Measurements from ENCODE around the gene SYP. TPM values are rescaled to one million over a fixed set of nuclear protein-coding genes. Genes with fewer than 3 reads are reported as not detected.

Gene SYP
- total RNA-seq, 1 experiment from 2014 or later: 8.7 TPM

DNA sequence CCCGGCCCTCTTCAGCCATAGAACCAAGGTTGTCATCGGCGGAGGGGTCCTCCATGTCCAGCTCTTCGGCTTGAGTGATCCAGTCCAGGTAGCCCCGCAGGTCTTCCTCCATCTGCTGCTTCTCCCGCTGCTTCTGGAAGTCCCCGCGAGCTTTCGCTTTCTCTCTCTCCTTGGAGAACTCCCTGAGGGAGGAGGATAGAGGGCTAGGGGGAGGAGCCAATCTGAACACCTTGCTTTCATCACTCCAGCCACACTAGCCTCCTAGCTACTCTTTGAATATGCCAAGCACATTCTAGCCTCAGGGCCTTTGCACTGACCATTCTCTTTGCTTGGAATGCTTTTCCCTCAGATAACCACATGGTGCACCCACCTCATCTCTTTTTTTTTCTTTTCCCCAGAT lies 27.0 kb upstream of the SYP start:
- in situ Hi-C loops (cut with HindIII; ENCODE audit: low sequenced_read_pairs): no loop called here
- DNase-seq (ENCODE audit: low spot score): no peak

DNA sequence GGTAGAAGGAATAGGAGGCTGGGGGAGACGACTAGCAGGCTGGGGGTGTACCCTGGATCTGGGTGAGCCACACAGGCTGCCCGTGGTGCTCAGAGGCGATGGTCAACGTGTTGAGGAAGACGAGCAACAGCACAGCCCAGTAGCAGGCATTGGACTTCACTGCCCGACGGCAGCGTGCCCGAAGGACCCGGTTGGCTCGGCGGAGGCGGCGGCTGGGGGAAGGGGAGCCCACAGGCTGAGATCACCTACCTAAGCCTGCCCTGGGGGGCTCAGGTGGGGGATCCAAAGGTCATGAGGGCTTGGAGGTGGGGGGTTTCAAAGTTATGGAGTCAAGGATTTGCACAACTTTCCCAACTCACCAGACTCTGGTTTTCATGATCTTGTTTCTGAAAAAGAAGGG lies 25.9 kb upstream of the SYP start:
- in situ Hi-C loops (cut with HindIII; ENCODE audit: low sequenced_read_pairs): no loop called here
- no peak for DNase-seq (ENCODE audit: low spot score)

DNA sequence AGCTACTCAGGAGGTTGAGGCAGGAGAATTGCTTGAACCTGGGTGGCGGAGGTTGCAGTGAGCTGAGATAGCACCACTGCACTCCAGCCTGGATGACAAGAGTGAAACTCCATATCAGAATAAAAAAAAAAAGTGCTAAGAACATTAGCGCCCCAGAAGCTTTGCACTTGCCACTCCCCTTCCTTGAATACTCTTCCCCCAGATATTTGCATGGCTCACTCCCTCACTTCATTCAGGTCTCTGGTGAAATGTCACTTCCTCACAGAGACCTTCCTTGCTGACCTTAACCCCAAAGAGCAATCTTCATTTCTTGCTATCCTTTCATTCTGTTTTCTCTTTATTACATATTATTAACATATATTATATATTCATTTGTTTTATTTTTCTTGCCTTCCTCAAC lies 21.9 kb upstream of the SYP start:
- no peak for DNase-seq (ENCODE audit: low spot score)
- in situ Hi-C loops (cut with HindIII; ENCODE audit: low sequenced_read_pairs): no loop called here

DNA sequence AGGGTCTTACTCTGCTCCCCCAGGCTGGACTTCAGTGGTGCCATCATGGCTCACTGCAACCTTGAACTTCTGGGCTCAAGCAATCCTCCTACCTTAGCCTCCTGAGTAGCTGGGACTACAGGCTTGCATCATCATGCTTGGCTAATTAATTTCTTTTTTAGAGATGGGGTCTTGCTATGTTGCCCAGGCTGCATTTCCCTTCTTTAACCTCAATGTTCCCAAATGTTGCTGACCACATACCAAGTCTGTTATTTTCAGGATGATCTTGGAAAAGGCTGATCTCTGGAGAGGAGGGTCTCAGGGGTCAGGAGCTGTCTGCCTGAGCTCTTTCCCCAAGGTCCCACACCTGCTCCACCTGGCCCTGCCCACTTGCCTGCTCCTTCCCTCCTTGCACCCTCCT lies 20.1 kb upstream of the SYP start:
- in situ Hi-C loops (cut with HindIII; ENCODE audit: low sequenced_read_pairs): no loop called here
- DNase-seq (ENCODE audit: low spot score): no peak

GRCh38 chrX:49214996-49215526 lies 15.1 kb upstream of the SYP start:
- in situ Hi-C loops (cut with HindIII; ENCODE audit: low sequenced_read_pairs): no loop called here

GRCh38 chrX:49214416-49214815 lies 14.4 kb upstream of the SYP start:
- DNase-seq (ENCODE audit: low spot score): no peak
- in situ Hi-C loops (cut with HindIII; ENCODE audit: low sequenced_read_pairs): no loop called here

More at GRCh38 chrX:49214996-49215526, 15.1 kb upstream of the SYP start:
- no peak for DNase-seq (ENCODE audit: low spot score)

- no peak for DNase-seq (ENCODE audit: low spot score)
- in situ Hi-C loops (cut with HindIII; ENCODE audit: low sequenced_read_pairs): no loop called here
Observed at GRCh38 chrX:49212861-49213260, 12.9 kb upstream of the SYP start.

GRCh38 chrX:49212209-49212608 lies 12.2 kb upstream of the SYP start:
- no peak for DNase-seq (ENCODE audit: low spot score)
- in situ Hi-C loops (cut with HindIII; ENCODE audit: low sequenced_read_pairs): no loop called here

- DNase-seq (ENCODE audit: low spot score): no peak
- in situ Hi-C loops (cut with HindIII; ENCODE audit: low sequenced_read_pairs): no loop called here
Observed at GRCh38 chrX:49211074-49211473, 11.1 kb upstream of the SYP start.

DNA sequence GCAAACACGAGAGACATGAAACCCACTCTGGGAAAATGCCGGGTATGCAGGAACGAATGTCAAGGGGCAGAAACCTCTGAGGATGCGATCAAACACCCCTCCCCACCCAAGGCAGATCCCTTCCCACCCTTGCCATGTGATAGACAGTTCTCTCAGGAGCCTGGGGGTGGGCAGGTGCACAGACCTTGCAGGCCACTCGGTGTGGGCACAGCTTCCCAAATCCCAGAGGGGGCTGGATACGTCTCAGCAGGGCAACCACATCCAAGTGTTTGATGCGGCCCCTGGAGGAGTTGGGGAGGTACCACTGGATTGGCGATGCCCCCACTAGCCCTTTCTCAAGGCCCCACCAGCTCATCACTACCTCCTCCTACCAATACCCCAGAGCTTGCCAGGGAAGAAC lies 10.4 kb upstream of the SYP start:
- no peak for DNase-seq (ENCODE audit: low spot score)
- in situ Hi-C loops (cut with HindIII; ENCODE audit: low sequenced_read_pairs): no loop called here

GRCh38 chrX:49209434-49210251 lies 9.7 kb upstream of the SYP start:
- DNase-seq (ENCODE audit: low spot score): peak; percentile 90
- in situ Hi-C loops (cut with HindIII; ENCODE audit: low sequenced_read_pairs): no loop called here

DNA sequence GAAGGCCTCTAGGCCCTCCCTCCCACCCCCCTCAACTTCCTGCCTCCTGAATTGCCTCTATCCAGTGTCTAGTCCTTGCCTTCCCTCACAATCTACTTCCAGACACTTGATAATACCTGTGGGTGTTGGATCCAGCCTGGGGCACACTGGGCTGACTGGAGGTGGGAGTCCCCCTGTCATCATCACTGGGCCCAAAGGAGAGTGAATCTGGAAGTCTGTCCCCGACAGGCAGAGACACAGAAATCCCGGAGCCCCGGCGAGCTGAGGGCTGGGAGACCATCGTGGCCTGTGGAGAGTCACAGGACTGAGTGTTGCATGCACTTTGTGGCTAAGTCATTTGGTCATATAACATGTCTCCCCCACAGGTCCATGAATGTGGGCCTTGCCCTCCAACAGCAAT lies 8.4 kb upstream of the SYP start:
- no peak for DNase-seq (ENCODE audit: low spot score)
- in situ Hi-C loops (cut with HindIII; ENCODE audit: low sequenced_read_pairs): no loop called here

GRCh38 chrX:49206543-49206942 lies 6.5 kb upstream of the SYP start:
- DNase-seq (ENCODE audit: low spot score): no peak
- in situ Hi-C loops (cut with HindIII; ENCODE audit: low sequenced_read_pairs): no loop called here

DNA sequence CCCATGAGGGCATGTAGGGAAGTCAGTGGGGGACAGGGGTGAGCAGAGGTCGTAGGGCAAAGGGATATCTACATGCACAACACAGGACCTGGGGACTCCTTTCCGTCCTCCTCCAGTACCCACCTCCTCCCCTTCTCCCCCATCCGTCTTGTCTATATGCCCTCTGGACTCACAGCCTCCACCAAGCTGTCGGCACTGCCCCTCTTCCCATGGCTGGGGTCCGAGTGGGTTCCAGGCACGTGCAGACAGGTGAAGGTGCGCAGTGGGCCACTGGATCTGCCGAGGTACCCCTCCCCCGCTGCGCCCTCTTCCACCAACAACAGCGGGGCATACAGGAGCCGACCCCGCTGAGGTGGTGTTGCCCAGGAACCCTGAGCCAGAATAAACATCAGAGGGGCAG lies 5.5 kb upstream of the SYP start:
- in situ Hi-C loops (cut with HindIII; ENCODE audit: low sequenced_read_pairs): no loop called here
- no peak for DNase-seq (ENCODE audit: low spot score)

DNA sequence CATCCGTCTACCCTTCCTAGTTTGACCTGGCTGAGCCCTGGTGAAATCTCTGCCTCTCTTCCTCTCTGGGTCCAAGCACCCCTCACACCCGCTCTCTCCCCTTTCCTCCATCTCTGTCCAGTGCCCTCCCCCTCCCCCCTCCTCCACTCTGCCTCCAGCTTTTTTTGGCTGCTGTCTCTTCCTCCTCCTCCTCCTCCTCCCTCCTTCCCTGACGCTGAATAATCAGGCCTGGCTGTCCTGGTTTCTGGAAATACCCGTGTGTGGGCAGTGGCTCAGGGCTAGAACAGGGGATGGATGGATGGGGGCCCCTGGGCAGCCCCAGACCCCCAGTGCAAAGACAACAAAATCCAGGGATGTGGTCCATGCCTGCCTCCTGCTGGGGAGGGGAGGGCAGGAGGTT lies 4.7 kb upstream of the SYP start:
- peak; percentile 73 for DNase-seq (ENCODE audit: low spot score)
- in situ Hi-C loops (cut with HindIII; ENCODE audit: low sequenced_read_pairs): no loop called here

- in situ Hi-C loops (cut with HindIII; ENCODE audit: low sequenced_read_pairs): no loop called here
- DNase-seq (ENCODE audit: low spot score): no peak
Observed at GRCh38 chrX:49204017-49204416, 4.0 kb upstream of the SYP start.

- peak; percentile 69 for DNase-seq (ENCODE audit: low spot score)
- in situ Hi-C loops (cut with HindIII; ENCODE audit: low sequenced_read_pairs): no loop called here
Observed at GRCh38 chrX:49203536-49203935, 3.5 kb upstream of the SYP start.

DNA sequence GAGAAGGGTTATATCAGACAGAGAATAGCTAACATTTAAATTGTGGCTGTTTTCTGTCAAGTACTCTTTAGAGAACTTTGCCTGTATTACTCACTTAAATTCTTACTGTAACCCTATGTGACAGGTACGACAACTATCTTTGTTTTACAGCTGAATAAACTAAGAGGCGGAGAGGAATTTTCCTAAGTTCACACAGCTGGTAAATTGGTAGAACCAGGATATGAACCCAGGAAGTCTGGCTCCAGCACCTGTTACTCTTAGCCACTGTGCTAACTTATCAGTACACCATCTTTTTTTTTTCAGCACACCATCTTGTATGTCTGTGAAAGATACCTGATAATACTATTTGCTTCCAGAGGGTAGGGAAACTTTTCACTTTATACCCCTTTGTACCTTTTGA lies 2.0 kb upstream of the SYP start:
- in situ Hi-C loops (cut with HindIII; ENCODE audit: low sequenced_read_pairs): no loop called here

GRCh38 chrX:49199315-49199595 lies 738 bp downstream of the SYP start:
- no peak for DNase-seq (ENCODE audit: low spot score)
- in situ Hi-C loops (cut with HindIII; ENCODE audit: low sequenced_read_pairs): no loop called here

More for the DNA sequence above, 2.0 kb upstream of the SYP start:
- no peak for DNase-seq (ENCODE audit: low spot score)

DNA sequence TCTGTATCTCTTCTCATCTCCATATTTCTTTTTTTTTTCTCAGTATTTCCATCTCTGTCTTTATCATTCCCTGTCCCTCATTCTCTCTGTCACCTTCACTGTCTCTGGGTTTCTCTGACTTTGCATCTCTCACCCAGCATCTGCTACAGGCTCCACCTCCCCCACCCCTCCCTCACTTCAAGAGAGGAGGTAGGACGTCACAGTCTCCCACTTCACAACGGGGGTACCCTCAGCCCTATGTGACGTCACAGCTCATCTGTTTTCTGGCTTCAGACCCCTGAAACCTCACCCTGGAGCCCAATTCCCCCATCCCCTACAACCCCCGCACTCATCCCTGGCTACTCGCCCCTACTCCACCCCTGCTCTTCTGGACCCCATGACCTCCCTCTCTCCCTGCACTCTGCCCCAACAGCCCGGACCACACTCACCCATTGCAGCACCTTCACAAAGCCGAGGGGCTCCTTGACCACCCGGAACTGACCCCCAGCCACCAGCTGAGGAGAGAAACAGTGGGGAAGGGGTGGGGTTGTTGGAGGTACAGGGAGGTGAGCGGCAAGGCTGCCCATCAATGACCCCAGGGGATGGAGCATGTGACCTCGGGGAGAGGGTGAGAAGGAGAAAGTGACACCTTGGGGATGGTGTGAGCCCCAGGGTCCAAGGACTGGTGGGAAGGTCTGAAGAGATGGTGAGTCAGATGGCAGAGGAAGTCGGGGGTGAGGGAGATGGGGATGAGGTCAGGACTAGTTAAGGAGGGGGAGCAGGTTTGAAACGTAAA lies 1.3 kb downstream of the SYP start:
- in situ Hi-C loops (cut with HindIII; ENCODE audit: low sequenced_read_pairs): no loop called here
- DNase-seq (ENCODE audit: low spot score): no peak

Measured in G401 (cell line).